ENCODE data around the gene RRBP1. TPM values are rescaled to one million over a fixed set of nuclear protein-coding genes. Genes with fewer than 3 reads are reported as not detected.
A peak's percentile ranks its signal among the peaks of the same experiment; 100 is the strongest.

The RRBP1 gene
- total and polyA plus RNA-seq, 4 donors: 106 to 208 (median 127) TPM

- ATAC-seq (ENCODE audit: insufficient read depth, low FRiP score): peak; percentile 3
- 71 to 84% methylated on average over 26 of the region's 26 CpGs for WGBS, 2 donors
- Histone ChIP-seq H3K9me3 (ENCODE audit: control insufficient read depth in 4 of 4, insufficient read depth in 3 of 4, low read length in 3 of 4) (no peaks in the 10 kb centered on the region), H3K4me1 (ENCODE audit: control insufficient read depth in 5 of 5, insufficient read depth in 5 of 5, low read length in 5 of 5) (peaks cover 0 to 22% (median 5%) of the 10 kb centered on the region in 5 donors), H3K4me3 (no peak overlapping the region), H3K27me3 (ENCODE audit: control insufficient read depth in 3 of 3, insufficient read depth in 3 of 3, low read length in 2 of 3) (no peaks in the 10 kb centered on the region), H3K9ac (ENCODE audit: insufficient read depth in 1 of 2, low read length in 2 of 2) (no peak overlapping the region), H3K27ac (ENCODE audit: low read depth in 1 of 2, low read length in 1 of 2) (peak overlapping the region in 1 of 2 donors; percentile 81), H3K36me3 (ENCODE audit: control insufficient read depth in 4 of 4, insufficient read depth in 4 of 4, low read length in 4 of 4) (peaks cover 10 to 34% (median 15%) of the 10 kb centered on the region in 4 donors)
- peak in 1 of 3 donors; percentile 23 for DNase-seq
- TF ChIP-seq, protein P1, sequence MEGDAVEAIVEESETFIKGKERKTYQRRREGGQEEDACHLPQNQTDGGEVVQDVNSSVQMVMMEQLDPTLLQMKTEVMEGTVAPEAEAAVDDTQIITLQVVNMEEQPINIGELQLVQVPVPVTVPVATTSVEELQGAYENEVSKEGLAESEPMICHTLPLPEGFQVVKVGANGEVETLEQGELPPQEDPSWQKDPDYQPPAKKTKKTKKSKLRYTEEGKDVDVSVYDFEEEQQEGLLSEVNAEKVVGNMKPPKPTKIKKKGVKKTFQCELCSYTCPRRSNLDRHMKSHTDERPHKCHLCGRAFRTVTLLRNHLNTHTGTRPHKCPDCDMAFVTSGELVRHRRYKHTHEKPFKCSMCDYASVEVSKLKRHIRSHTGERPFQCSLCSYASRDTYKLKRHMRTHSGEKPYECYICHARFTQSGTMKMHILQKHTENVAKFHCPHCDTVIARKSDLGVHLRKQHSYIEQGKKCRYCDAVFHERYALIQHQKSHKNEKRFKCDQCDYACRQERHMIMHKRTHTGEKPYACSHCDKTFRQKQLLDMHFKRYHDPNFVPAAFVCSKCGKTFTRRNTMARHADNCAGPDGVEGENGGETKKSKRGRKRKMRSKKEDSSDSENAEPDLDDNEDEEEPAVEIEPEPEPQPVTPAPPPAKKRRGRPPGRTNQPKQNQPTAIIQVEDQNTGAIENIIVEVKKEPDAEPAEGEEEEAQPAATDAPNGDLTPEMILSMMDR (IDR thresholded peaks at IDR 0.05; ENCODE audit: control extremely low read depth, extremely low read depth): no peak
Observed at GRCh38 chr20:17611540-17612286, 70.3 kb downstream of the RRBP1 start.

DNA sequence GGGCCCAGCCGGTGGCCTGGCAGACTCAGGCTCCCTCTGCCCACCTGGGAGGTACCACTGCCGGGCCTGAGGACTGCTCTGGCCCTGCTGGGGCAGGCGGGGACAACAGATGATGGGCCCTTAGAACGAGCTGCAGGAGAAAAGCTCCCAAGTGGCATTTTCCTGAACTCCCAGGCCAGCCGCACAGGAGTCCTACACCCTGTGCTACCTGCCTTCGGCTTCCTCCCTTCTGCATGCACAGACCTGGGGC is 70.8 kb downstream of the RRBP1 start:
- H3K4me1 ChIP-seq (ENCODE audit: control insufficient read depth in 5 of 5, insufficient read depth in 5 of 5, low read length in 5 of 5): peaks cover 0 to 22% (median 5%) of the 10 kb centered on the region in 5 donors
- WGBS, 2 donors: 65 to 75% methylated on average over 6 of the region's 6 CpGs
- ATAC-seq (ENCODE audit: insufficient read depth, low FRiP score) (peak; percentile 33), DNase-seq (no peak)
- H3K27ac ChIP-seq (ENCODE audit: low read depth in 1 of 2, low read length in 1 of 2): peak overlapping the region in 1 of 2 donors; percentile 81
- H3K27me3 ChIP-seq (ENCODE audit: control insufficient read depth in 3 of 3, insufficient read depth in 3 of 3, low read length in 2 of 3): no peaks in the 10 kb centered on the region
- H3K9me3 ChIP-seq (ENCODE audit: control insufficient read depth in 4 of 4, insufficient read depth in 3 of 4, low read length in 3 of 4): no peaks in the 10 kb centered on the region
- H3K4me3 ChIP-seq: no peak overlapping the region
- H3K9ac ChIP-seq (ENCODE audit: insufficient read depth in 1 of 2, low read length in 2 of 2): no peak overlapping the region
- peaks cover 10 to 30% (median 14%) of the 10 kb centered on the region in 4 donors for H3K36me3 ChIP-seq (ENCODE audit: control insufficient read depth in 4 of 4, insufficient read depth in 4 of 4, low read length in 4 of 4)
- TF ChIP-seq, protein P1 (IDR thresholded peaks at IDR 0.05; ENCODE audit: control extremely low read depth, extremely low read depth): no peak

DNA sequence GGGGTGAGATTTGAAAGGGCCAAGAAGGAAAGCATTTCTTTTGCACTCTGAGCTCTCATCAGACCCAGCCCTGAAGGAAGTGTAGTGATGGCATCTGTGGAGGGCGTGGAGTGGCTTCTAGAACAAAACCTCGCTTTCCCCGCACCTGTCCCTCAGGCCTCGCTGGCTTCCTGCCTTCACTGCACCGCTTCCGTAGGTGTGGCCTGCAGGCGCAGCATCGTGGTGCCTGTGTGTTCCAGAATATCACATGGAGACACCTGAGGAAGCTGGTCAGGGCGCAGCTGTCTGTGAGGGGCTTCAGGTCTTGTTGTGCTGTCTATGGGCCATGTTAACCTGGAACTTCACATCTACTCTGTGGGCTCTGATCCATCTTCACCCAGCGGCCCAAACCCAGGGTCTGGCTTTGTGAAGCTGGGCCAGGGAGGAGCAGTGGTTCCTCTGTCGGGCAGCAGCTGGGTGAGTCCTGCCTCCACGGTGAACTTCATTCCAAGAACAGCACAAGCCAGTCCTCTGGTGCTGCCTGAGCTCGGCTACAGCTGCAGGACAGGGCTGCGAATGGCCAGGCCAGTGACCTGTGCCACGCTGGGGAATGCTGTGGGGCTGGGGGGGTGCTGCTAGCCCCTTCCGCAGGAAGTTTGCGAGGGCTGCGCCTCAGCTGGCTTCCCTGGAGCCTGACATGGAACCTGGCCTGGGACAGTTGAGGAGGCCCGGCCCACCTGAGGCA is 71.3 kb downstream of the RRBP1 start:
- Histone ChIP-seq H3K27me3 (ENCODE audit: control insufficient read depth in 3 of 3, insufficient read depth in 3 of 3, low read length in 2 of 3) (no peaks in the 10 kb centered on the region), H3K4me3 (no peak overlapping the region), H3K27ac (ENCODE audit: low read depth in 1 of 2, low read length in 1 of 2) (peak overlapping the region in 1 of 2 donors; percentile 81), H3K36me3 (ENCODE audit: control insufficient read depth in 4 of 4, insufficient read depth in 4 of 4, low read length in 4 of 4) (peaks cover 10 to 26% (median 14%) of the 10 kb centered on the region in 4 donors), H3K9ac (ENCODE audit: insufficient read depth in 1 of 2, low read length in 2 of 2) (no peak overlapping the region), H3K4me1 (ENCODE audit: control insufficient read depth in 5 of 5, insufficient read depth in 5 of 5, low read length in 5 of 5) (peaks cover 0 to 22% (median 5%) of the 10 kb centered on the region in 5 donors), H3K9me3 (ENCODE audit: control insufficient read depth in 4 of 4, insufficient read depth in 3 of 4, low read length in 3 of 4) (no peaks in the 10 kb centered on the region)
- no peak for ATAC-seq (ENCODE audit: insufficient read depth, low FRiP score)
- 55 to 65% methylated on average over 18 to 19 of the region's 19 CpGs for WGBS, 2 donors
- no peak for DNase-seq
- TF ChIP-seq, protein P1 (IDR thresholded peaks at IDR 0.05; ENCODE audit: control extremely low read depth, extremely low read depth): no peak
